Body of pancreas (tissue), 4 donors: ENCODE measurements around the gene DKK3.

ENCODE experiments used
- CTCF ChIP-seq, 7 experiments: fragments of 450-650 bp in 4 of 7; fragments of 200-600 bp in 3 of 7; sonication (generic) in 3 of 7; IDR thresholded peaks; one replicate each; pipeline ENCODE4 v1.5.1; 2016 to 2019; ENCODE audit warnings: antibody characterized with exemption in 7 of 7
- POLR2A ChIP-seq, 3 donors: fragments of 450-650 bp; IDR thresholded peaks; one replicate each; pipeline ENCODE4 v1.6.1; 2016; ENCODE audit warnings: antibody characterized with exemption in 3 of 3, mild to moderate bottlenecking in 2 of 3

DNA sequence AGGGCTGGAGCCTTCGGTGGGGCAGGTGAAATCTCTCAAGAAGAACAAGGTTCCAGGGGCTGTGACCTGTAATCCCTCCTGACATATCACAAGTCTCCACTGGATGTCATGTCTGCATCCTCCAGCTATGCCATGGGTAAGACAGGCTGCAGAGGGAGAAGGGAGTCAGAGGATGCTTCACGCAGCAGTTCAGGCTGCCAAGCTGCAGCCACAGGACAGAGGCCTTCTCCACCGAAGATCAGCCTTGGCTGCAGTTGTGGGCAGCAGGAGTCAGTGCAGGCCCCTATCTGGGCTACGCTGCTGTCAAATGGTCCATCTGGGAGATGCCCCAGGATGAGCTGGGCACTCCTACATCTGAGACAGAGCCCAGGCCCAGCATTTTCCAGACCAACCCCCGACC, 25.0 kb downstream of the DKK3 start:
- TF ChIP-seq POLR2A (IDR thresholded peaks at IDR 0.05): no peak
- no peak for TF ChIP-seq CTCF (IDR thresholded peaks at IDR 0.05)
